ENCODE measurements around the gene RPS16. TPM values are rescaled to one million over a fixed set of nuclear protein-coding genes. Genes with fewer than 3 reads are reported as not detected.

RPS16 gene
- total and polyA plus RNA-seq, 12 donors, result 936 to 3,280 (median 1,424) TPM

DNA sequence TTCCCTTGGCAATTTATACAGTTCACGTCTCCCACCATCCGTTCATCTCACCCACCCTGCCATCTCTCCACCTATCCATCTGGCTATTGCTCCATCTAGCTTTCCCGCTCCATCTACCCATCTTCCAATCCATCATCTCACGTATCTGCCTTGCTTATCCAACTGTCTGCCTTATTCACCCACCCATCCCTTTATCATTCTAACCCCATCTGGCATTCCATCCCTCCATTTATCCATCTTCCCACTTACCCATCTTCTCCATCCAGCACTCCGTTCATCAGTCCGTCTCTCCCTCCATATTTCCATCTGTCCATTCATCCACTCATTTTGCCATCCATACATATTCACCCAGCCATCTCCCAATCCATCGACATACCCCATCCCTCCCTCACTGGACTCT lies 10.0 kb downstream of the RPS16 start:
- ATAC-seq, result no peak
- Histone ChIP-seq H3K36me3 (peaks cover 0 to 48% (median 0%) of the 10 kb centered on the region in 9 donors), H3K9me3 (no peaks in the 10 kb centered on the region), H3K4me3 (no peak overlapping the region), H3K27ac (no peak overlapping the region), H3K27me3 (no peaks in the 10 kb centered on the region), H3K4me1 (peaks cover 10 to 26% (median 19%) of the 10 kb centered on the region in 9 donors)
- WGBS, 2 donors, result 88 to 93% methylated on average over 7 of the region's 7 CpGs
- DNase-seq, result no peak
- TF ChIP-seq, protein P1, sequence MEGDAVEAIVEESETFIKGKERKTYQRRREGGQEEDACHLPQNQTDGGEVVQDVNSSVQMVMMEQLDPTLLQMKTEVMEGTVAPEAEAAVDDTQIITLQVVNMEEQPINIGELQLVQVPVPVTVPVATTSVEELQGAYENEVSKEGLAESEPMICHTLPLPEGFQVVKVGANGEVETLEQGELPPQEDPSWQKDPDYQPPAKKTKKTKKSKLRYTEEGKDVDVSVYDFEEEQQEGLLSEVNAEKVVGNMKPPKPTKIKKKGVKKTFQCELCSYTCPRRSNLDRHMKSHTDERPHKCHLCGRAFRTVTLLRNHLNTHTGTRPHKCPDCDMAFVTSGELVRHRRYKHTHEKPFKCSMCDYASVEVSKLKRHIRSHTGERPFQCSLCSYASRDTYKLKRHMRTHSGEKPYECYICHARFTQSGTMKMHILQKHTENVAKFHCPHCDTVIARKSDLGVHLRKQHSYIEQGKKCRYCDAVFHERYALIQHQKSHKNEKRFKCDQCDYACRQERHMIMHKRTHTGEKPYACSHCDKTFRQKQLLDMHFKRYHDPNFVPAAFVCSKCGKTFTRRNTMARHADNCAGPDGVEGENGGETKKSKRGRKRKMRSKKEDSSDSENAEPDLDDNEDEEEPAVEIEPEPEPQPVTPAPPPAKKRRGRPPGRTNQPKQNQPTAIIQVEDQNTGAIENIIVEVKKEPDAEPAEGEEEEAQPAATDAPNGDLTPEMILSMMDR (IDR thresholded peaks at IDR 0.05), result no peak
- intact Hi-C loops (cut with DNase I), result no loop called here

GRCh38 chr19:39424934-39425333 lies 10.8 kb downstream of the RPS16 start:
- Histone ChIP-seq H3K27me3 (no peaks in the 10 kb centered on the region), H3K27ac (no peak overlapping the region), H3K4me3 (no peak overlapping the region), H3K36me3 (peaks cover 0 to 56% (median 0%) of the 10 kb centered on the region in 9 donors), H3K9me3 (no peaks in the 10 kb centered on the region), H3K4me1 (peaks cover 10 to 22% (median 18%) of the 10 kb centered on the region in 9 donors)
- intact Hi-C loops (cut with DNase I), result no loop called here
- WGBS, 2 donors, result 80 to 81% methylated on average over 16 of the region's 16 CpGs
- DNase-seq (no peak), ATAC-seq (no peak)
- TF ChIP-seq, protein P1 (IDR thresholded peaks at IDR 0.05), result no peak

GRCh38 chr19:39423258-39424086 lies 12.3 kb downstream of the RPS16 start:
- no peak for ATAC-seq
- Histone ChIP-seq H3K9me3 (no peaks in the 10 kb centered on the region), H3K4me1 (peaks cover 1 to 12% (median 9%) of the 10 kb centered on the region in 9 donors), H3K27me3 (no peaks in the 10 kb centered on the region), H3K36me3 (peaks cover 0 to 71% (median 0%) of the 10 kb centered on the region in 9 donors), H3K4me3 (no peak overlapping the region), H3K27ac (no peak overlapping the region)
- DNase-seq, result peak in 1 of 2 donors; percentile 9
- intact Hi-C loops (cut with DNase I), result no loop called here
- WGBS, 2 donors, result 85 to 88% methylated on average over 35 of the region's 35 CpGs
- TF ChIP-seq, protein P1 (IDR thresholded peaks at IDR 0.05), result no peak

DNA sequence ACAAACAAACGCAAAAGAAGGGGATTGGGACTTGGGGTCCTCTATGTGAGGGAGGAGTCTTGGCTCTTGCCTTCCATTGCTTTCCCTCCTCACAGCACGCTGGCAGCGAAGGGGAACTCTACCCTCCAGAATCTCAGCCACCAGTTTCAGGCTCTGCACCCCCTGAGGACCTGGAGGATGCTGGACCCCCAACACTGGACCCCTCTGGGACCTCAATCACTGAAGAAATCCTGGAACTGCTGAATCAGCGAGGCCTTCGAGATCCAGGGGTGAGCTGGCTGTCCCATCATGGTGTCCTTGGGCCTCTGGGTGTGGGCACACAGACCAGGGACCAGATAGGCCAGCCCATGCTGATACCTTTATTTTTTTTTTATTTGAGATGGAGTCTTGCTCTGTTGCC lies 13.7 kb downstream of the RPS16 start:
- WGBS, 2 donors, result 88 to 98% methylated on average over 5 of the region's 5 CpGs
- Histone ChIP-seq H3K4me1 (peaks cover 0 to 4% (median 0%) of the 10 kb centered on the region in 9 donors), H3K9me3 (no peaks in the 10 kb centered on the region), H3K4me3 (no peak overlapping the region), H3K27ac (no peak overlapping the region), H3K36me3 (peaks cover 0 to 86% (median 0%) of the 10 kb centered on the region in 9 donors), H3K27me3 (no peaks in the 10 kb centered on the region)
- DNase-seq, result no peak
- TF ChIP-seq, protein P1 (IDR thresholded peaks at IDR 0.05), result no peak
- ATAC-seq, result no peak
- intact Hi-C loops (cut with DNase I), result no loop called here

Data from heart right ventricle (tissue), 16 donors.